Transverse colon (tissue), 4 donors: ENCODE results near the gene HEBP1.

ENCODE experiments used
- CTCF ChIP-seq, 5 experiments: fragments of 200-600 bp in 3 of 5; fragments of 450-650 bp in 2 of 5; sonication (generic) in 3 of 5; IDR thresholded peaks; 1 replicate in 2 of 5; 2 replicates in 3 of 5; pipeline ENCODE4 v1.5.1; 2016 to 2017; ENCODE audit warnings: antibody characterized with exemption in 5 of 5, inconsistent platforms in 3 of 5, mild to moderate bottlenecking in 2 of 5, moderate library complexity in 1 of 5
- POLR2A ChIP-seq: fragments of 450-650 bp; IDR thresholded peaks from one replicate; pipeline ENCODE4 v1.6.1; 2016; ENCODE audit warnings: antibody characterized with exemption, mild to moderate bottlenecking, moderate library complexity
- POLR2AphosphoS5 ChIP-seq, 3 donors: sonication (generic); formaldehyde crosslinking; IDR thresholded peaks; one replicate each; pipeline ENCODE4 v1.6.1; 2016; ENCODE audit warnings: antibody characterized with exemption in 3 of 3

- TF ChIP-seq CTCF (IDR thresholded peaks at IDR 0.05) (no peak), POLR2AphosphoS5 (IDR thresholded peaks at IDR 0.05) (no peak), POLR2A (no peak)
Observed at GRCh38 chr12:13044906-13045299, 44.8 kb upstream of the HEBP1 start.
